Body of pancreas (tissue), 4 donors: ENCODE results near the gene B3GLCT. TPM values are rescaled to one million over a fixed set of nuclear protein-coding genes. Genes with fewer than 3 reads are reported as not detected.

ENCODE experiments used
- ATAC-seq: fragments of 150-250 bp; one replicate; pipeline ENCODE4 v1.9.1; 2016
- DNase-seq, 4 donors: peaks; one replicate each; pipeline ENCODE4 v3.0.0-alpha.2; 2019
- H3K27ac ChIP-seq, 4 donors: fragments of 200-600 bp; sonication (generic); 1 replicate in 3 of 4; 2 replicates in 1 of 4; pipeline versions ENCODE4 v1.5.1 to v1.6.1; 2016 to 2019; ENCODE audit warnings: mild to moderate bottlenecking in 1 of 4, mixed read lengths in 1 of 4, moderate library complexity in 1 of 4
- H3K27me3 ChIP-seq, 2 donors: fragments of 200-600 bp; sonication (generic); one replicate each; pipeline ENCODE4 v1.6.0; 2016; ENCODE audit warnings: mild to moderate bottlenecking in 1 of 2
- H3K36me3 ChIP-seq, 2 donors: fragments of 200-600 bp; sonication (generic); replicated peaks in 1 of 2; 2 replicates each; pipeline ENCODE4 v1.5.1; 2016; ENCODE audit warnings: low read depth in 2 of 2; ENCODE audit not compliant: insufficient read depth in 1 of 2
- H3K4me1 ChIP-seq: fragments of 200-600 bp; sonication (generic); one replicate; pipeline ENCODE4 v1.6.0; 2016
- H3K4me3 ChIP-seq, 2 donors: fragments of 200-600 bp; sonication (generic); 1 replicate in 1 of 2; 2 replicates in 1 of 2; pipeline ENCODE4 v1.5.1; 2016 to 2019
- H3K9me3 ChIP-seq, 3 donors: fragments of 200-600 bp; sonication (generic); 1 replicate in 2 of 3; 2 replicates in 1 of 3; pipeline ENCODE4 v1.5.1; 2016
- CTCF ChIP-seq, 7 experiments: fragments of 450-650 bp in 4 of 7; fragments of 200-600 bp in 3 of 7; sonication (generic) in 3 of 7; IDR thresholded peaks; one replicate each; pipeline ENCODE4 v1.5.1; 2016 to 2019; ENCODE audit warnings: antibody characterized with exemption in 7 of 7
- POLR2A ChIP-seq, 3 donors: fragments of 450-650 bp; IDR thresholded peaks; one replicate each; pipeline ENCODE4 v1.6.1; 2016; ENCODE audit warnings: antibody characterized with exemption in 3 of 3, mild to moderate bottlenecking in 2 of 3
- WGBS, 2 donors: methylation state at CpG; one replicate each; pipeline ENCODE4 v1.1.5; 2017; 5-methylcytosine and 5-hydroxymethylcytosine counted together
- intact Hi-C: fragments of 100-400 bp; cut with DNase I; formaldehyde crosslinking; loops from one replicate; pipeline ENCODE4 v1.15.1; 2023
- total RNA-seq, 2 donors: library from RNA; depleted of rRNA; stranded (reverse); fragments of >200 nt; gene quantifications; one replicate each; pipeline ENCODE4 v1.1.0, GENCODE V29; 2016

Gene B3GLCT
- total RNA-seq, 2 donors from 2014 or later, result 2.0 to 5.2 TPM

- Histone ChIP-seq H3K27me3 (no peaks in the 10 kb centered on the region), H3K27ac (no peak overlapping the region), H3K4me3 (no peak overlapping the region), H3K9me3 (no peaks in the 10 kb centered on the region), H3K36me3 (no peaks in the 10 kb centered on the region), H3K4me1 (no peaks in the 10 kb centered on the region)
- ATAC-seq, result no peak
- no peak for DNase-seq
- 81 to 100% methylated on average over 2 of the region's 2 CpGs for WGBS, 2 donors
- TF ChIP-seq CTCF (IDR thresholded peaks at IDR 0.05), result no peak
- intact Hi-C loops, result no loop called here
Observed at GRCh38 chr13:31240921-31241320, 41.1 kb downstream of the B3GLCT start.

GRCh38 chr13:31242367-31242766, 42.6 kb downstream of the B3GLCT start:
- no peaks in the 10 kb centered on the region for H3K36me3 ChIP-seq
- WGBS, 2 donors, result 64 to 65% methylated on average over 2 of the region's 2 CpGs
- DNase-seq (no peak), ATAC-seq (no peak)
- H3K9me3 ChIP-seq, result no peaks in the 10 kb centered on the region
- H3K4me3 ChIP-seq, result no peak overlapping the region
- intact Hi-C loops, result no loop called here
- no peak overlapping the region for H3K27ac ChIP-seq
- H3K4me1 ChIP-seq, result no peaks in the 10 kb centered on the region
- no peaks in the 10 kb centered on the region for H3K27me3 ChIP-seq
- TF ChIP-seq CTCF (IDR thresholded peaks at IDR 0.05), result no peak
- no peak for TF ChIP-seq POLR2A (IDR thresholded peaks at IDR 0.05)

GRCh38 chr13:31242916-31243315, 43.1 kb downstream of the B3GLCT start:
- intact Hi-C loops, result no loop called here
- Histone ChIP-seq H3K4me1 (no peaks in the 10 kb centered on the region), H3K4me3 (no peak overlapping the region), H3K27me3 (no peaks in the 10 kb centered on the region), H3K36me3 (no peaks in the 10 kb centered on the region), H3K9me3 (no peaks in the 10 kb centered on the region), H3K27ac (no peak overlapping the region)
- ATAC-seq (no peak), DNase-seq (no peak)
- TF ChIP-seq CTCF (IDR thresholded peaks at IDR 0.05) (no peak), POLR2A (IDR thresholded peaks at IDR 0.05) (no peak)
- 63 to 83% methylated on average over 1 of the region's 1 CpG for WGBS, 2 donors

GRCh38 chr13:31245598-31246373, 46.0 kb downstream of the B3GLCT start:
- WGBS, 2 donors, result 86 to 97% methylated on average over 1 of the region's 1 CpG
- Histone ChIP-seq H3K4me1 (no peaks in the 10 kb centered on the region), H3K9me3 (no peaks in the 10 kb centered on the region), H3K27ac (no peak overlapping the region), H3K4me3 (no peak overlapping the region), H3K27me3 (no peaks in the 10 kb centered on the region), H3K36me3 (no peaks in the 10 kb centered on the region)
- ATAC-seq (no peak), DNase-seq (no peak)
- TF ChIP-seq POLR2A (IDR thresholded peaks at IDR 0.05) (no peak), CTCF (IDR thresholded peaks at IDR 0.05) (no peak)
- intact Hi-C loops, result no loop called here

- Histone ChIP-seq H3K27me3 (no peaks in the 10 kb centered on the region), H3K9me3 (no peaks in the 10 kb centered on the region), H3K36me3 (no peaks in the 10 kb centered on the region), H3K27ac (no peak overlapping the region), H3K4me3 (no peak overlapping the region), H3K4me1 (no peaks in the 10 kb centered on the region)
- no peak for TF ChIP-seq POLR2A (IDR thresholded peaks at IDR 0.05)
- TF ChIP-seq CTCF (IDR thresholded peaks at IDR 0.05), result no peak
- 90 to 92% methylated on average over 6 of the region's 6 CpGs for WGBS, 2 donors
- intact Hi-C loops, result no loop called here
- no peak for DNase-seq
- ATAC-seq, result no peak
Observed at GRCh38 chr13:31246918-31247317, 47.1 kb downstream of the B3GLCT start.
